ENCODE data around the gene RBL2.
"Not testable (repeated sequence)": the region's sequence is repeated elsewhere in the genome, so short reads cannot be mapped to it uniquely, and the experiment has no call there.

The RBL2 gene

GRCh38 chr16:53509906-53510703 is 75.8 kb downstream of the RBL2 start:
- peak; percentile 26 for DNase-seq

- DNase-seq: no peak
These were observed 76.4 kb downstream of the RBL2 start for GRCh38 chr16:53510704-53511070.

- DNase-seq: no peak
These were observed 76.8 kb downstream of the RBL2 start for GRCh38 chr16:53511084-53511402.

GRCh38 chr16:53511403-53512280 is 77.4 kb downstream of the RBL2 start:
- no peak for DNase-seq

GRCh38 chr16:53512795-53513194 is 78.5 kb downstream of the RBL2 start:
- not testable (repeated sequence) for DNase-seq

- DNase-seq: no peak
These were observed 81.0 kb downstream of the RBL2 start for GRCh38 chr16:53515259-53515658.

GRCh38 chr16:53515811-53516210 is 81.5 kb downstream of the RBL2 start:
- DNase-seq: no peak

GRCh38 chr16:53517851-53518250 is 83.6 kb downstream of the RBL2 start:
- DNase-seq: no peak

GRCh38 chr16:53518550-53519416 is 84.5 kb downstream of the RBL2 start:
- peak; percentile 74 for DNase-seq

- no peak for DNase-seq
These were observed 85.3 kb downstream of the RBL2 start for GRCh38 chr16:53519417-53520091.

GRCh38 chr16:53523126-53523804 is 89.0 kb downstream of the RBL2 start:
- DNase-seq: no peak

- DNase-seq: no peak
These were observed 89.8 kb downstream of the RBL2 start for GRCh38 chr16:53523971-53524548.

GRCh38 chr16:53528797-53529196 is 94.5 kb downstream of the RBL2 start:
- no peak for DNase-seq

GRCh38 chr16:53529513-53529912 is 95.2 kb downstream of the RBL2 start:
- no peak for DNase-seq

GRCh38 chr16:53530046-53530445 is 95.8 kb downstream of the RBL2 start:
- no peak for DNase-seq

GRCh38 chr16:53530741-53531140 is 96.5 kb downstream of the RBL2 start:
- DNase-seq: no peak

- DNase-seq: no peak
These were observed 99.9 kb downstream of the RBL2 start for GRCh38 chr16:53534206-53534605.

- DNase-seq: no peak
These were observed 103.4 kb downstream of the RBL2 start for GRCh38 chr16:53537626-53538025.

GRCh38 chr16:53539346-53539745 is 105.1 kb downstream of the RBL2 start:
- DNase-seq: not testable (repeated sequence)

- not testable (repeated sequence) for DNase-seq
These were observed 105.8 kb downstream of the RBL2 start for GRCh38 chr16:53539759-53540718.
